B cell (primary cell): ENCODE measurements around the gene CORO1C. TPM values are rescaled to one million over a fixed set of nuclear protein-coding genes. Genes with fewer than 3 reads are reported as not detected.
A peak's percentile ranks its signal among the peaks of the same experiment; 100 is the strongest.

Source experiments
- ATAC-seq: fragments of 200-7000 bp; cut with Tn5 transposase; one replicate; pipeline ENCODE4 v1.10.0; 2021; ENCODE audit warnings: low read depth, mild to moderate bottlenecking, moderate number of reproducible peaks, moderate library complexity
- CTCF ChIA-PET: fragments of 350-600 bp; sonication (Branson Sonifier 250); formaldehyde crosslinking; loops from one replicate; lab custom pipeline; 2021; ENCODE audit warnings: antibody characterized with exemption, inconsistent platforms; lab: Charles Lee
- POLR2A ChIA-PET: fragments of 350-600 bp; sonication (Branson Sonifier 250); formaldehyde crosslinking; loops from one replicate; lab custom pipeline; 2021; ENCODE audit warnings: antibody characterized with exemption; lab: Charles Lee
- DNase-seq: peaks from one replicate; pipeline ENCODE4 v3.0.0; 2013
- H2AFZ ChIP-seq: 2 replicates; pipeline ENCODE4 v1.6.1; 2012; ENCODE audit warnings: mild to moderate bottlenecking, low read depth, low read length; ENCODE audit not compliant: insufficient read depth, poor library complexity, severe bottlenecking
- H3K27ac ChIP-seq, 2 donors: 1 replicate in 1 of 2; 2 replicates in 1 of 2; pipeline ENCODE4 v1.5.1; 2012 to 2013; ENCODE audit warnings: low read length in 2 of 2, mild to moderate bottlenecking in 2 of 2, moderate library complexity in 1 of 2
- H3K27me3 ChIP-seq, 4 experiments: fragments of 200-600 bp in 1 of 4; sonication (generic) in 1 of 4; replicated peaks in 1 of 4; 1 replicate in 2 of 4; 2 replicates in 2 of 4; pipeline versions ENCODE4 v1.6.1 to v1.7.0; 2013 to 2016; ENCODE audit warnings: low read length in 3 of 4, mild to moderate bottlenecking in 2 of 4, mixed read lengths in 1 of 4, moderate library complexity in 1 of 4; ENCODE audit not compliant: insufficient read depth in 4 of 4, control insufficient read depth in 3 of 4; ENCODE audit errors: control extremely low read depth in 1 of 4
- H3K36me3 ChIP-seq, 2 experiments: replicated peaks in 1 of 2; 1 replicate in 1 of 2; 2 replicates in 1 of 2; pipeline versions ENCODE4 v1.6.1 to v1.7.1; 2013; ENCODE audit warnings: low read length in 1 of 2; ENCODE audit not compliant: insufficient read depth in 2 of 2, control insufficient read depth in 1 of 2; ENCODE audit errors: control extremely low read depth in 1 of 2, extremely low read depth in 1 of 2
- H3K4me1 ChIP-seq, 2 donors: fragments of 200-600 bp in 1 of 2; sonication (generic) in 1 of 2; 1 replicate in 1 of 2; 2 replicates in 1 of 2; pipeline versions ENCODE4 v1.5.1 to v1.6.1; 2013 to 2017; ENCODE audit warnings: low read length in 2 of 2; ENCODE audit not compliant: control insufficient read depth in 2 of 2, insufficient read depth in 2 of 2
- H3K4me2 ChIP-seq: replicated peaks from 2 replicates; pipeline ENCODE3; 2012; ENCODE audit warnings: mild to moderate bottlenecking, low read depth, low read length; ENCODE audit not compliant: poor library complexity, severe bottlenecking
- H3K4me3 ChIP-seq, 5 experiments: fragments of 200-600 bp in 1 of 5; sonication (generic) in 1 of 5; 1 replicate in 3 of 5; 2 replicates in 2 of 5; pipeline versions ENCODE4 v1.5.1 to v1.7.0; 2011 to 2016; ENCODE audit warnings: low read length in 4 of 5, mild to moderate bottlenecking in 4 of 5, low read depth in 2 of 5, control low read depth in 1 of 5, moderate library complexity in 1 of 5; ENCODE audit not compliant: insufficient read depth in 1 of 5; ENCODE audit errors: control extremely low read depth in 1 of 5, extremely low read depth in 1 of 5
- H3K79me2 ChIP-seq: fragments of 200-600 bp; sonication (generic); one replicate; pipeline ENCODE4 v1.6.0; 2016; ENCODE audit warnings: low read length; ENCODE audit not compliant: control insufficient read depth, insufficient read depth
- H3K9ac ChIP-seq: fragments of 200-600 bp; sonication (generic); 2 replicates; pipeline ENCODE4 v1.6.1; 2017; ENCODE audit warnings: mild to moderate bottlenecking, low read length, moderate library complexity
- H3K9me3 ChIP-seq, 3 donors: one replicate each; pipeline versions ENCODE4 v1.6.1 to v1.7.1; 2013; ENCODE audit warnings: low read length in 2 of 3; ENCODE audit not compliant: control insufficient read depth in 2 of 3, insufficient read depth in 1 of 3; ENCODE audit errors: control extremely low read depth in 1 of 3
- H4K20me1 ChIP-seq: 2 replicates; pipeline ENCODE4 v1.6.0; 2012; ENCODE audit warnings: mild to moderate bottlenecking, low read length; ENCODE audit not compliant: insufficient read depth, control insufficient read depth, poor library complexity, severe bottlenecking
- H3K27ac Mint-ChIP-seq: one replicate; pipeline ENCODE4 v1.8.0; 2021; ENCODE audit warnings: mixed read lengths
- H3K27me3 Mint-ChIP-seq: one replicate; pipeline ENCODE4 v1.8.0; 2021; ENCODE audit warnings: mixed read lengths
- H3K4me1 Mint-ChIP-seq: one replicate; pipeline ENCODE4 v1.8.0; 2021; ENCODE audit warnings: mixed read lengths
- H3K4me3 Mint-ChIP-seq: one replicate; pipeline ENCODE4 v1.8.0; 2021; ENCODE audit warnings: mixed read lengths
- H3K9me3 Mint-ChIP-seq: one replicate; pipeline ENCODE4 v1.8.0; 2022; ENCODE audit warnings: mixed read lengths; ENCODE audit not compliant: insufficient read depth
- CTCF ChIP-seq: fragments of 200-600 bp; IDR thresholded peaks from one replicate; pipeline ENCODE4 v1.8.0; 2022; ENCODE audit warnings: antibody characterized with exemption, mild to moderate bottlenecking
- EZH2 ChIP-seq: IDR thresholded peaks from 2 replicates; pipeline ENCODE4 v1.6.1; 2012; ENCODE audit warnings: borderline replicate concordance, low read depth, mild to moderate bottlenecking, moderate library complexity, low read length; ENCODE audit not compliant: insufficient read depth, poor library complexity, severe bottlenecking
- WGBS: methylation state at CpG from one replicate; pipeline ENCODE4 v1.1.5; 2013; ENCODE audit warnings: missing lambda C conversion rate; ENCODE audit not compliant: insufficient coverage; 5-methylcytosine and 5-hydroxymethylcytosine counted together
- intact Hi-C: fragments of 100-400 bp; cut with micrococcal nuclease; formaldehyde crosslinking; loops from one replicate; pipeline ENCODE4 v1.10.0; 2022
- polyA plus RNA-seq: library from polyadenylated mRNA; depleted of rRNA; stranded (reverse); fragments of >200 nt; gene quantifications from 2 replicates; pipeline ENCODE4 v1.2.3, GENCODE V29; 2012
- total RNA-seq, 2 donors: library from RNA; stranded (reverse); fragments of 120-200 nt in 1 of 2; gene quantifications; 1 replicate in 1 of 2; 2 replicates in 1 of 2; pipeline versions ENCODE4 v1.2.3 to v1.2.4, GENCODE V29; 2013 to 2022

CORO1C gene
- total and polyA plus RNA-seq, 2 donors (not counting 1 experiment from before 2014, with no cell fraction given), result 19.2 to 68.0 TPM

GRCh38 chr12:108635997-108636808 is 95.1 kb downstream of the CORO1C start:
- peak overlapping the region; percentile 84 for H3K4me2 ChIP-seq

More at GRCh38 chr12:108635997-108636808, 95.1 kb downstream of the CORO1C start:
- H3K4me1 ChIP-seq, result peaks cover 79 to 88% of the 10 kb centered on the region in 2 donors
- peaks cover 10% of the 10 kb centered on the region for H4K20me1 ChIP-seq
- H3K79me2 ChIP-seq, result peaks cover 44% of the 10 kb centered on the region
- peaks cover 0 to 19% of the 10 kb centered on the region in 2 experiments for H3K36me3 ChIP-seq
- 0% methylated on average over 1 of the region's 6 CpGs for WGBS
- H3K27ac Mint-ChIP-seq, result peak overlapping the region; percentile 100
- peak overlapping the region; percentile 62 to 87 (median 78) for H3K4me3 ChIP-seq
- no peaks in the 10 kb centered on the region for H3K27me3 Mint-ChIP-seq
- ChIA-PET CTCF (interaction anchor here (0.6 to 17.3 kb wide), 8 partner anchors 8 to 457 kb away, joined by 3 to 431 read pairs (median 36); partner anchors contain the start of genes ISCU and SART3), POLR2A (interaction anchor here (0.5 to 14.8 kb wide), 15 partner anchors 9 to 94 kb away, joined by 3 to 133 read pairs (median 8); partner anchors contain the start of genes ISCU and SART3)
- no peak overlapping the region for H2AFZ ChIP-seq
- TF ChIP-seq CTCF, result no peak
- TF ChIP-seq EZH2, result no peak
- peak overlapping the region; percentile 99 for H3K4me3 Mint-ChIP-seq
- intact Hi-C loops, result loop anchor here (1.0 to 10.0 kb wide), 5 partner anchors 28 to 521 kb away; partner anchors contain the start of genes ALKBH2, SSH1 and UNG
- no peaks in the 10 kb centered on the region for H3K9me3 Mint-ChIP-seq
- ATAC-seq, result no peak
- H3K4me1 Mint-ChIP-seq, result peaks cover 90% of the 10 kb centered on the region
- no peak for DNase-seq
- H3K27ac ChIP-seq, result peak overlapping the region; percentile 92 to 95
- peaks cover 0 to 3% (median 2%) of the 10 kb centered on the region in 3 donors for H3K9me3 ChIP-seq
- H3K9ac ChIP-seq, result peak overlapping the region; percentile 81
- no peaks in the 10 kb centered on the region for H3K27me3 ChIP-seq
